ENCODE data around the gene ZC3H7A. TPM values are rescaled to one million over a fixed set of nuclear protein-coding genes. Genes with fewer than 3 reads are reported as not detected.

Gene ZC3H7A
- total and polyA plus RNA-seq, 7 experiments from 2014 or later: 40.1 to 102 (median 87.1) TPM

- H3K27me3 Mint-ChIP-seq: no peaks in the 10 kb centered on the region
- Histone ChIP-seq H3K27ac (ENCODE audit: low read depth, low read length) (no peak overlapping the region), H3K27me3 (ENCODE audit: control insufficient read depth in 2 of 2, insufficient read depth in 2 of 2, low read length in 2 of 2) (no peaks in the 10 kb centered on the region), H3K4me3 (ENCODE audit: low read length) (no peak overlapping the region), H3K9me3 (ENCODE audit: control insufficient read depth in 2 of 3, low read length in 3 of 3) (no peaks in the 10 kb centered on the region), H3K4me1 (ENCODE audit: control insufficient read depth in 2 of 2, insufficient read depth in 2 of 2, low read length in 2 of 2) (peaks cover 0 to 5% of the 10 kb centered on the region in 2 donors), H3K36me3 (ENCODE audit: control insufficient read depth in 2 of 3, insufficient read depth in 3 of 3, low read length in 3 of 3) (no peaks in the 10 kb centered on the region)
- ChIA-PET CTCF (no interaction called here), POLR2A (interaction anchor here (0.6 kb wide), 1 partner anchor 40 kb away, joined by 3 read pairs; no protein-coding TSS in a partner anchor)
- no peak overlapping the region for H3K27ac Mint-ChIP-seq
- DNase-seq (no peak), ATAC-seq (no peak)
- peaks cover 0 to 5% (median 0%) of the 10 kb centered on the region in 5 donors for H3K36me3 Mint-ChIP-seq
- H3K4me1 Mint-ChIP-seq: peaks cover 5 to 21% (median 16%) of the 10 kb centered on the region in 7 donors
- no peak overlapping the region for H3K4me3 Mint-ChIP-seq
- intact Hi-C loops (cut with micrococcal nuclease): no loop called here
- H3K9me3 Mint-ChIP-seq: peaks cover 0 to 6% (median 0%) of the 10 kb centered on the region in 11 donors
Observed at GRCh38 chr16:11805556-11805955, 8.5 kb upstream of the ZC3H7A start.

GRCh38 chr16:11801481-11802021, 4.5 kb upstream of the ZC3H7A start:
- Histone ChIP-seq H3K27me3 (ENCODE audit: control insufficient read depth in 2 of 2, insufficient read depth in 2 of 2, low read length in 2 of 2) (no peaks in the 10 kb centered on the region), H3K4me3 (ENCODE audit: low read length) (no peak overlapping the region), H3K27ac (ENCODE audit: low read depth, low read length) (no peak overlapping the region), H3K36me3 (ENCODE audit: control insufficient read depth in 2 of 3, insufficient read depth in 3 of 3, low read length in 3 of 3) (peaks cover 0 to 2% (median 0%) of the 10 kb centered on the region in 3 experiments), H3K4me1 (ENCODE audit: control insufficient read depth in 2 of 2, insufficient read depth in 2 of 2, low read length in 2 of 2) (peaks cover 12 to 25% of the 10 kb centered on the region in 2 donors), H3K9me3 (ENCODE audit: control insufficient read depth in 2 of 3, low read length in 3 of 3) (no peaks in the 10 kb centered on the region)
- Mint-ChIP-seq H3K4me3 (peak overlapping the region in 1 of 10 donors; percentile 10), H3K27ac (peak overlapping the region in 7 of 9 donors; percentile 34 to 77 (median 52)), H3K27me3 (no peaks in the 10 kb centered on the region), H3K9me3 (no peaks in the 10 kb centered on the region), H3K4me1 (peaks cover 23 to 45% (median 40%) of the 10 kb centered on the region in 7 donors), H3K36me3 (peaks cover 0 to 11% (median 0%) of the 10 kb centered on the region in 5 donors)
- DNase-seq (no peak), ATAC-seq (no peak)
- intact Hi-C loops (cut with micrococcal nuclease): no loop called here
- POLR2A ChIA-PET: no interaction called here
- CTCF ChIA-PET: interaction anchor here (0.6 kb wide), 1 partner anchor 58 kb away, joined by 3 read pairs; no protein-coding TSS in a partner anchor

- H3K36me3 Mint-ChIP-seq: peaks cover 0 to 14% (median 0%) of the 10 kb centered on the region in 5 donors
- peak overlapping the region in 8 of 10 donors; percentile 45 to 96 (median 81) for H3K4me3 Mint-ChIP-seq
- CTCF ChIA-PET: no interaction called here
Observed at GRCh38 chr16:11800382-11800718, 3.3 kb upstream of the ZC3H7A start.

GRCh38 chr16:11799509-11800381, 2.7 kb upstream of the ZC3H7A start:
- intact Hi-C loops (cut with micrococcal nuclease): loop anchor here (5.0 to 10.0 kb wide), 9 partner anchors 37 to 1055 kb away; partner anchors contain the start of genes LITAF (in 1 of the 2), NUBP1 (in 1 of the 2), RMI2 (in 1 of the 2) and SNN (in 1 of the 2)
- Mint-ChIP-seq H3K27me3 (no peaks in the 10 kb centered on the region), H3K4me3 (peak overlapping the region; percentile 52 to 96 (median 70)), H3K4me1 (peaks cover 35 to 60% (median 55%) of the 10 kb centered on the region in 7 donors), H3K36me3 (peaks cover 0 to 19% (median 0%) of the 10 kb centered on the region in 5 donors), H3K9me3 (no peaks in the 10 kb centered on the region), H3K27ac (peak overlapping the region; percentile 73 to 99 (median 97))
- Histone ChIP-seq H3K27ac (ENCODE audit: low read depth, low read length) (peak overlapping the region; percentile 97), H3K9me3 (ENCODE audit: control insufficient read depth in 2 of 3, low read length in 3 of 3) (no peaks in the 10 kb centered on the region), H3K36me3 (ENCODE audit: control insufficient read depth in 2 of 3, insufficient read depth in 3 of 3, low read length in 3 of 3) (peaks cover 0 to 6% (median 0%) of the 10 kb centered on the region in 3 experiments), H3K27me3 (ENCODE audit: control insufficient read depth in 2 of 2, insufficient read depth in 2 of 2, low read length in 2 of 2) (no peaks in the 10 kb centered on the region), H3K4me1 (ENCODE audit: control insufficient read depth in 2 of 2, insufficient read depth in 2 of 2, low read length in 2 of 2) (peaks cover 20 to 39% of the 10 kb centered on the region in 2 donors), H3K4me3 (ENCODE audit: low read length) (no peak overlapping the region)
- ChIA-PET POLR2A (interaction anchor here (4.8 to 4.9 kb wide), 2 partner anchors 16 to 57 kb away, joined by 67 to 109 read pairs; partner anchors contain the start of gene TXNDC11), CTCF (interaction anchor here (0.5 to 0.6 kb wide), 3 partner anchors 82 to 170 kb away, joined by 3 to 5 read pairs (median 4); no protein-coding TSS in a partner anchor)
- DNase-seq (peak in 2 of 9 donors; percentile 39 to 68), ATAC-seq (no peak)

More at GRCh38 chr16:11800382-11800718, 3.3 kb upstream of the ZC3H7A start:
- intact Hi-C loops (cut with micrococcal nuclease): no loop called here
- H3K27ac Mint-ChIP-seq: peak overlapping the region; percentile 73 to 99 (median 97)
- POLR2A ChIA-PET: no interaction called here
- H3K9me3 Mint-ChIP-seq: no peaks in the 10 kb centered on the region
- Histone ChIP-seq H3K9me3 (ENCODE audit: control insufficient read depth in 2 of 3, low read length in 3 of 3) (no peaks in the 10 kb centered on the region), H3K4me3 (ENCODE audit: low read length) (no peak overlapping the region), H3K4me1 (ENCODE audit: control insufficient read depth in 2 of 2, insufficient read depth in 2 of 2, low read length in 2 of 2) (peaks cover 14 to 33% of the 10 kb centered on the region in 2 donors), H3K27ac (ENCODE audit: low read depth, low read length) (no peak overlapping the region), H3K36me3 (ENCODE audit: control insufficient read depth in 2 of 3, insufficient read depth in 3 of 3, low read length in 3 of 3) (peaks cover 0 to 6% (median 0%) of the 10 kb centered on the region in 3 experiments), H3K27me3 (ENCODE audit: control insufficient read depth in 2 of 2, insufficient read depth in 2 of 2, low read length in 2 of 2) (no peaks in the 10 kb centered on the region)
- ATAC-seq: no peak
- no peaks in the 10 kb centered on the region for H3K27me3 Mint-ChIP-seq
- peaks cover 29 to 54% (median 49%) of the 10 kb centered on the region in 7 donors for H3K4me1 Mint-ChIP-seq
- DNase-seq: no peak

- H3K4me1 ChIP-seq (ENCODE audit: control insufficient read depth in 2 of 2, insufficient read depth in 2 of 2, low read length in 2 of 2): peaks cover 27 to 47% of the 10 kb centered on the region in 2 donors
- peak overlapping the region; percentile 73 to 99 (median 98) for H3K27ac Mint-ChIP-seq
- CTCF ChIA-PET: interaction anchor here (0.7 to 4.0 kb wide), 5 partner anchors 11 to 57 kb away, joined by 4 to 35 read pairs (median 8); partner anchors contain the start of gene TXNDC11
- H3K9me3 Mint-ChIP-seq: no peaks in the 10 kb centered on the region
- intact Hi-C loops (cut with micrococcal nuclease): loop anchor here (5.0 to 10.0 kb wide), 9 partner anchors 37 to 1054 kb away; partner anchors contain the start of genes LITAF (in 1 of the 2), NUBP1 (in 1 of the 2), RMI2 (in 1 of the 2) and SNN (in 1 of the 2)
- H3K36me3 Mint-ChIP-seq: peaks cover 0 to 25% (median 0%) of the 10 kb centered on the region in 5 donors
- peaks cover 0 to 6% (median 0%) of the 10 kb centered on the region in 3 experiments for H3K36me3 ChIP-seq (ENCODE audit: control insufficient read depth in 2 of 3, insufficient read depth in 3 of 3, low read length in 3 of 3)
- ATAC-seq (no peak), DNase-seq (no peak)
- peaks cover 42 to 68% (median 62%) of the 10 kb centered on the region in 7 donors for H3K4me1 Mint-ChIP-seq
- peak overlapping the region; percentile 97 for H3K27ac ChIP-seq (ENCODE audit: low read depth, low read length)
- H3K27me3 Mint-ChIP-seq: no peaks in the 10 kb centered on the region
- H3K27me3 ChIP-seq (ENCODE audit: control insufficient read depth in 2 of 2, insufficient read depth in 2 of 2, low read length in 2 of 2): no peaks in the 10 kb centered on the region
- H3K9me3 ChIP-seq (ENCODE audit: control insufficient read depth in 2 of 3, low read length in 3 of 3): no peaks in the 10 kb centered on the region
- POLR2A ChIA-PET: interaction anchor here (0.9 to 4.9 kb wide), 5 partner anchors 9 to 91 kb away, joined by 3 to 109 read pairs (median 14); partner anchors contain the start of gene TXNDC11
- peak overlapping the region; percentile 82 for H3K4me3 ChIP-seq (ENCODE audit: low read length)
- peak overlapping the region in 9 of 10 donors; percentile 38 to 97 (median 94) for H3K4me3 Mint-ChIP-seq
Observed at GRCh38 chr16:11799017-11799381, 1.9 kb upstream of the ZC3H7A start.

GRCh38 chr16:11797957-11798299, 870 bp upstream of the ZC3H7A start:
- ChIA-PET CTCF (interaction anchor here (0.6 to 4.0 kb wide), 7 partner anchors 12 to 385 kb away, joined by 4 to 35 read pairs (median 8); partner anchors contain the start of gene TXNDC11), POLR2A (interaction anchor here (0.6 to 4.9 kb wide), 16 partner anchors 12 to 543 kb away, joined by 3 to 109 read pairs (median 4); partner anchors contain the start of genes GSPT1 and TXNDC11)
- Mint-ChIP-seq H3K4me3 (peak overlapping the region; percentile 89 to 97 (median 94)), H3K4me1 (peaks cover 50 to 78% (median 73%) of the 10 kb centered on the region in 7 donors), H3K27ac (peak overlapping the region; percentile 93 to 99 (median 98)), H3K36me3 (peaks cover 0 to 28% (median 0%) of the 10 kb centered on the region in 5 donors), H3K9me3 (no peaks in the 10 kb centered on the region), H3K27me3 (no peaks in the 10 kb centered on the region)
- Histone ChIP-seq H3K4me3 (ENCODE audit: low read length) (peak overlapping the region; percentile 82), H3K27me3 (ENCODE audit: control insufficient read depth in 2 of 2, insufficient read depth in 2 of 2, low read length in 2 of 2) (no peaks in the 10 kb centered on the region), H3K27ac (ENCODE audit: low read depth, low read length) (peak overlapping the region; percentile 97), H3K36me3 (ENCODE audit: control insufficient read depth in 2 of 3, insufficient read depth in 3 of 3, low read length in 3 of 3) (peaks cover 0 to 6% (median 0%) of the 10 kb centered on the region in 3 experiments), H3K9me3 (ENCODE audit: control insufficient read depth in 2 of 3, low read length in 3 of 3) (no peaks in the 10 kb centered on the region), H3K4me1 (ENCODE audit: control insufficient read depth in 2 of 2, insufficient read depth in 2 of 2, low read length in 2 of 2) (peaks cover 37 to 58% of the 10 kb centered on the region in 2 donors)
- ATAC-seq (no peak), DNase-seq (no peak)
- intact Hi-C loops (cut with micrococcal nuclease): loop anchor here (1.0 to 10.0 kb wide), 17 partner anchors 15 to 1053 kb away; partner anchors contain the start of genes CLEC16A (in 2 of the 2), RSL1D1 (in 2 of the 2), SNN (in 2 of the 2) and SOCS1 (in 2 of the 2)

Data from naive thymus-derived CD4-positive, alpha-beta T cell (primary cell).